ENCODE data around the gene NLGN1.

The NLGN1 gene

GRCh38 chr3:174329321-174329720 is 931.8 kb downstream of the NLGN1 start:
- TF ChIP-seq GLIS3 (CRISPR knock-in tag; IDR thresholded peaks at IDR 0.05), result no peak
- no peak for TF ChIP-seq ZFP30 (CRISPR knock-in tag; IDR thresholded peaks at IDR 0.05)
- no peak for TF ChIP-seq CSRNP3 (CRISPR knock-in tag; IDR thresholded peaks at IDR 0.05)
- TF ChIP-seq POU6F1 (CRISPR knock-in tag; IDR thresholded peaks at IDR 0.05; ENCODE audit: borderline replicate concordance, low read depth), result no peak
- TF ChIP-seq RARB (CRISPR knock-in tag; IDR thresholded peaks at IDR 0.05), result no peak
- no peak for TF ChIP-seq CSDC2 (CRISPR knock-in tag; IDR thresholded peaks at IDR 0.05)
- no peak for TF ChIP-seq CREB5 (CRISPR knock-in tag; IDR thresholded peaks at IDR 0.05; ENCODE audit: low read depth)
- no peak for TF ChIP-seq TSHZ2 (CRISPR knock-in tag; IDR thresholded peaks at IDR 0.05)
- TF ChIP-seq ZNF8 (CRISPR knock-in tag; IDR thresholded peaks at IDR 0.05), result no peak
- TF ChIP-seq ARNTL (CRISPR knock-in tag; IDR thresholded peaks at IDR 0.05; ENCODE audit: borderline replicate concordance, low read depth), result no peak
- no peak for TF ChIP-seq ESRRG (CRISPR knock-in tag; IDR thresholded peaks at IDR 0.05)
- no peak for TF ChIP-seq ISL1 (CRISPR knock-in tag; IDR thresholded peaks at IDR 0.05)
- TF ChIP-seq TOX (CRISPR knock-in tag; IDR thresholded peaks at IDR 0.05; ENCODE audit: borderline replicate concordance), result no peak
- no peak for TF ChIP-seq ZC3H10 (CRISPR knock-in tag; IDR thresholded peaks at IDR 0.05)
- no peak for TF ChIP-seq ZNF70 (CRISPR knock-in tag; IDR thresholded peaks at IDR 0.05)
- TF ChIP-seq OSR1 (CRISPR knock-in tag; IDR thresholded peaks at IDR 0.05), result no peak
- ATAC-seq, result peak; percentile 55

GRCh38 chr3:174330303-174330702 is 932.8 kb downstream of the NLGN1 start:
- peak; percentile 90 for ATAC-seq
- no peak for TF ChIP-seq ZFP3 (CRISPR knock-in tag; IDR thresholded peaks at IDR 0.05)
- peak; percentile 57 for TF ChIP-seq ISL1 (CRISPR knock-in tag; IDR thresholded peaks at IDR 0.05)

GRCh38 chr3:174331095-174331800 is 933.7 kb downstream of the NLGN1 start:
- no peak for TF ChIP-seq OSR1 (CRISPR knock-in tag; IDR thresholded peaks at IDR 0.05)
- no peak for TF ChIP-seq CSRNP3 (CRISPR knock-in tag; IDR thresholded peaks at IDR 0.05)
- TF ChIP-seq ZNF565 (CRISPR knock-in tag; conservative IDR thresholded peaks at IDR 0.05; ENCODE audit: low read depth), result no peak
- TF ChIP-seq PATZ1 (CRISPR knock-in tag; IDR thresholded peaks at IDR 0.05; ENCODE audit: borderline replicate concordance), result no peak
- TF ChIP-seq TOX (CRISPR knock-in tag; IDR thresholded peaks at IDR 0.05; ENCODE audit: borderline replicate concordance), result no peak
- no peak for TF ChIP-seq BACH2 (CRISPR knock-in tag; IDR thresholded peaks at IDR 0.05; ENCODE audit: borderline replicate concordance)
- TF ChIP-seq SNAI2 (CRISPR knock-in tag; IDR thresholded peaks at IDR 0.05), result no peak
- no peak for TF ChIP-seq CSDC2 (CRISPR knock-in tag; IDR thresholded peaks at IDR 0.05)
- TF ChIP-seq ARNTL (CRISPR knock-in tag; IDR thresholded peaks at IDR 0.05; ENCODE audit: borderline replicate concordance, low read depth), result no peak
- TF ChIP-seq PPARA (CRISPR knock-in tag; IDR thresholded peaks at IDR 0.05; ENCODE audit: borderline replicate concordance), result no peak
- no peak for TF ChIP-seq RARB (CRISPR knock-in tag; IDR thresholded peaks at IDR 0.05)
- no peak for TF ChIP-seq CREB5 (CRISPR knock-in tag; IDR thresholded peaks at IDR 0.05; ENCODE audit: low read depth)
- no peak for ATAC-seq

Data from SK-N-SH treated with all-trans-retinoic acid at 6 μM for 48 hours (cell line).